GM18909 (cell line): ENCODE data around the gene SIRPB1.
"Not testable (repeated sequence)": the region's sequence is repeated elsewhere in the genome, so short reads cannot be mapped to it uniquely, and the experiment has no call there.

Experiments
- ATAC-seq: cut with Tn5 transposase; IDR thresholded peaks from one replicate; pipeline ENCODE4 v1.9.1; 2021; ENCODE audit warnings: mild to moderate bottlenecking; ENCODE audit not compliant: unreplicated experiment, poor library complexity

The SIRPB1 gene

GRCh38 chr20:1608678-1609347, 11.0 kb downstream of the SIRPB1 start:
- ATAC-seq: not testable (repeated sequence)

- no peak for ATAC-seq
These were observed 19.1 kb downstream of the SIRPB1 start for GRCh38 chr20:1600736-1601135.

- no peak for ATAC-seq
These were observed 24.5 kb downstream of the SIRPB1 start for GRCh38 chr20:1595333-1595732.

GRCh38 chr20:1588533-1589460, 31.0 kb downstream of the SIRPB1 start:
- ATAC-seq: no peak

- no peak for ATAC-seq
These were observed 31.9 kb downstream of the SIRPB1 start for GRCh38 chr20:1587781-1588532.

- ATAC-seq: no peak
These were observed 40.3 kb downstream of the SIRPB1 start for GRCh38 chr20:1579488-1579887.

GRCh38 chr20:1577906-1578305, 41.9 kb downstream of the SIRPB1 start:
- ATAC-seq: no peak

GRCh38 chr20:1577313-1577712, 42.5 kb downstream of the SIRPB1 start:
- ATAC-seq: not testable (repeated sequence)

- no peak for ATAC-seq
These were observed 43.2 kb downstream of the SIRPB1 start for GRCh38 chr20:1576641-1577040.

- ATAC-seq: not testable (repeated sequence)
These were observed 43.8 kb downstream of the SIRPB1 start for GRCh38 chr20:1576003-1576402.

GRCh38 chr20:1571583-1571982, 48.2 kb downstream of the SIRPB1 start:
- not testable (repeated sequence) for ATAC-seq
